Activated T-cell treated with anti-CD3 and anti-CD28 coated beads for 4 hours (primary cell): Measurements from ENCODE around the gene ZNF446.
"Not testable (repeated sequence)": the region's sequence is repeated elsewhere in the genome, so short reads cannot be mapped to it uniquely, and the experiment has no call there.

Experiments used
- DNase-seq: peaks from one replicate; pipeline ENCODE4 v3.0.0-alpha.2; 2020

ZNF446 gene

GRCh38 chr19:58470837-58471543 lies 5.2 kb upstream of the ZNF446 start:
- not testable (repeated sequence) for DNase-seq

GRCh38 chr19:58471736-58472135 lies 4.4 kb upstream of the ZNF446 start:
- no peak for DNase-seq

- DNase-seq = no peak
These were observed 2.4 kb upstream of the ZNF446 start for GRCh38 chr19:58473775-58474174.

GRCh38 chr19:58474291-58474996 lies 1.7 kb upstream of the ZNF446 start:
- no peak for DNase-seq

GRCh38 chr19:58474997-58475713 lies 997 bp upstream of the ZNF446 start:
- DNase-seq = no peak

- DNase-seq = no peak
These were observed 405 bp downstream of the ZNF446 start for GRCh38 chr19:58476498-58477015.

- DNase-seq = no peak
These were observed 978 bp downstream of the ZNF446 start for GRCh38 chr19:58477130-58477529.

GRCh38 chr19:58477871-58478270 lies 1.7 kb downstream of the ZNF446 start:
- no peak for DNase-seq

GRCh38 chr19:58479303-58479702 lies 3.2 kb downstream of the ZNF446 start:
- no peak for DNase-seq

GRCh38 chr19:58479736-58480480 lies 3.8 kb downstream of the ZNF446 start:
- DNase-seq = no peak

GRCh38 chr19:58480481-58480830 lies 4.3 kb downstream of the ZNF446 start:
- DNase-seq = no peak

- no peak for DNase-seq
These were observed 4.7 kb downstream of the ZNF446 start for GRCh38 chr19:58480831-58481230.

- DNase-seq = no peak
These were observed 6.2 kb downstream of the ZNF446 start for GRCh38 chr19:58482372-58482771.

- no peak for DNase-seq
These were observed 7.6 kb downstream of the ZNF446 start for GRCh38 chr19:58483776-58484175.

GRCh38 chr19:58484349-58484748 lies 8.2 kb downstream of the ZNF446 start:
- DNase-seq = not testable (repeated sequence)

GRCh38 chr19:58491393-58491792 lies 15.2 kb downstream of the ZNF446 start:
- no peak for DNase-seq

GRCh38 chr19:58492265-58492664 lies 16.1 kb downstream of the ZNF446 start:
- no peak for DNase-seq

- no peak for DNase-seq
These were observed 21.6 kb downstream of the ZNF446 start for GRCh38 chr19:58497634-58498170.

GRCh38 chr19:58498316-58499020 lies 22.3 kb downstream of the ZNF446 start:
- no peak for DNase-seq

- DNase-seq = peak; percentile 97
These were observed 23.1 kb downstream of the ZNF446 start for GRCh38 chr19:58499021-58499927.

GRCh38 chr19:58500242-58500641 lies 24.1 kb downstream of the ZNF446 start:
- DNase-seq = no peak
